ENCODE measurements around the gene TFB2M.
A peak's percentile ranks its signal among the peaks of the same experiment; 100 is the strongest.

The TFB2M gene

GRCh38 chr1:246492611-246493245, 73.3 kb downstream of the TFB2M start:
- peak; percentile 74 for DNase-seq (ENCODE audit: low read depth)
- no peak overlapping the region for H3K4me3 ChIP-seq (ENCODE audit: control insufficient read depth, low read depth, low read length)
- TF ChIP-seq CTCF (conservative IDR thresholded peaks at IDR 0.05; ENCODE audit: control insufficient read depth, insufficient read depth, low read depth, low read length): peak; percentile 95

- H3K4me3 ChIP-seq (ENCODE audit: control insufficient read depth, low read depth, low read length): no peak overlapping the region
- no peak for TF ChIP-seq CTCF (conservative IDR thresholded peaks at IDR 0.05; ENCODE audit: control insufficient read depth, insufficient read depth, low read depth, low read length)
- DNase-seq (ENCODE audit: low read depth): no peak
Measured at GRCh38 chr1:246491551-246492053, 74.5 kb downstream of the TFB2M start.

All from fibroblast of mammary gland (primary cell).